OCI-LY3 (cell line): Measurements from ENCODE around the gene CCDC157.

Experiments used
- H2AFZ ChIP-seq: fragments of 200-600, 300-600 bp; shearing (Covaris generic); 2 replicates; pipeline ENCODE4 v1.6.0; 2014; ENCODE audit warnings: antibody characterized with exemption, low read depth, low read length
- H3K27ac ChIP-seq: fragments of 200-600, 300-600 bp; sonication (generic); 2 replicates; pipeline ENCODE4 v1.5.1; 2014; ENCODE audit warnings: mild to moderate bottlenecking, low read length, moderate library complexity, mixed read lengths
- H3K27me3 ChIP-seq: fragments of 200-600, 300-600 bp; sonication (generic); 2 replicates; pipeline ENCODE4 v1.6.1; 2014; ENCODE audit warnings: low read depth, low read length, mixed read lengths
- H3K36me3 ChIP-seq: fragments of 200-600, 300-600 bp; sonication (generic); replicated peaks from 2 replicates; pipeline ENCODE3; 2014; ENCODE audit warnings: low read depth, low read length, mixed read lengths
- H3K4me1 ChIP-seq: fragments of 300-600, 200-600 bp; sonication (generic); 2 replicates; pipeline ENCODE4 v1.6.1; 2014; ENCODE audit warnings: low read length, mixed read lengths
- H3K4me2 ChIP-seq: fragments of 200-600, 300-600 bp; sonication (generic); 2 replicates; pipeline ENCODE4 v1.6.1; 2014; ENCODE audit warnings: low read length, mixed read lengths
- H3K4me3 ChIP-seq: fragments of 300-600, 200-600 bp; sonication (generic); 2 replicates; pipeline ENCODE4 v1.5.1; 2014; ENCODE audit warnings: antibody characterized with exemption, mild to moderate bottlenecking, low read length, moderate library complexity
- H3K79me2 ChIP-seq: fragments of 300-600, 200-600 bp; shearing (Covaris generic); 2 replicates; pipeline ENCODE4 v1.6.1; 2014; ENCODE audit warnings: mild to moderate bottlenecking, low read length, mixed read lengths
- H3K9ac ChIP-seq: fragments of 300-600, 200-600 bp; shearing (Covaris generic); 2 replicates; pipeline ENCODE4 v1.6.0; 2014; ENCODE audit warnings: mild to moderate bottlenecking, low read length, moderate library complexity
- H3K9me3 ChIP-seq: fragments of 200-600, 300-600 bp; shearing (Covaris generic); 2 replicates; pipeline ENCODE4 v1.6.1; 2014; ENCODE audit warnings: low read length, mixed read lengths; ENCODE audit not compliant: insufficient read depth
- H4K20me1 ChIP-seq: fragments of 200-600, 300-600 bp; sonication (generic); 2 replicates; pipeline ENCODE4 v1.6.1; 2016; ENCODE audit warnings: low read length, mixed read lengths; ENCODE audit not compliant: insufficient read depth
- EZH2phosphoT487 ChIP-seq: fragments of 200-600 bp; shearing (Covaris generic); IDR thresholded peaks from 2 replicates; pipeline ENCODE4 v1.6.1; 2018; ENCODE audit warnings: antibody characterized with exemption, mixed run types, low read depth
- TF ChIP-seq, protein P1 (sequence below): fragments of 200-600, 300-600 bp; sonication (generic); IDR thresholded peaks from 2 replicates; pipeline ENCODE4 v1.5.1; 2014; ENCODE audit warnings: antibody characterized with exemption, low read length, low read depth

CCDC157 gene

DNA sequence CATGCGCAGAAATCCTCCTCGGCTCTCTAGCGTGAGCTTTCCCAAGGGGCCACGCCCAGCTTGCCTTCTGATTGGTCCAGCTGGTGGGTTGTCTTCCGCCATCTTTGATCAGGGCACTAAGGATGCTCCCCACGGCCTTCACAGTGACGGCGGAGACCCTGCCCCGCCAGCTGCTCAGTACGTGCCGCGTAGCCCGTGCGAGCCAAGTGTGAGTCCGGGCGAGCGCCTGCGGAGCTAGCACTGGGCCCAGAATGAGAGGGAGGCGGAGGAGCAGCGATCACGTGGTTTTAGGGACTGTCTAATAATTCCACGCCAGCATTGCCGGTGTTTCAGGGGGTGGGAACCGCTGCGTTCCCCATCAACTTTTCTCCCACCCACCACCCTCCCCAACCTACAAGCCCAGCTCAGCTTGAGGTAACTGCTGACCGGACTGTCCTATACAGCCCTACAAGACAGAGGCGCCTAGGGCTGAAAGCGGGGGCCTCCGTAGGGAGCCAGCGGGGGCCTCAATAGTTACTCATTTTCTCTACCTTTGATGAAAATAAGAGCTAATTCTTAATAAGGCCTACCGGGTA is 67.2 kb downstream of the CCDC157 start:
- 0 out of 2 replicates have a peak, but pooled peaks cover 7% of the 10 kb centered on the region for H4K20me1 ChIP-seq
- peak overlapping the region; percentile 94 for H3K9ac ChIP-seq
- TF ChIP-seq, protein P1, sequence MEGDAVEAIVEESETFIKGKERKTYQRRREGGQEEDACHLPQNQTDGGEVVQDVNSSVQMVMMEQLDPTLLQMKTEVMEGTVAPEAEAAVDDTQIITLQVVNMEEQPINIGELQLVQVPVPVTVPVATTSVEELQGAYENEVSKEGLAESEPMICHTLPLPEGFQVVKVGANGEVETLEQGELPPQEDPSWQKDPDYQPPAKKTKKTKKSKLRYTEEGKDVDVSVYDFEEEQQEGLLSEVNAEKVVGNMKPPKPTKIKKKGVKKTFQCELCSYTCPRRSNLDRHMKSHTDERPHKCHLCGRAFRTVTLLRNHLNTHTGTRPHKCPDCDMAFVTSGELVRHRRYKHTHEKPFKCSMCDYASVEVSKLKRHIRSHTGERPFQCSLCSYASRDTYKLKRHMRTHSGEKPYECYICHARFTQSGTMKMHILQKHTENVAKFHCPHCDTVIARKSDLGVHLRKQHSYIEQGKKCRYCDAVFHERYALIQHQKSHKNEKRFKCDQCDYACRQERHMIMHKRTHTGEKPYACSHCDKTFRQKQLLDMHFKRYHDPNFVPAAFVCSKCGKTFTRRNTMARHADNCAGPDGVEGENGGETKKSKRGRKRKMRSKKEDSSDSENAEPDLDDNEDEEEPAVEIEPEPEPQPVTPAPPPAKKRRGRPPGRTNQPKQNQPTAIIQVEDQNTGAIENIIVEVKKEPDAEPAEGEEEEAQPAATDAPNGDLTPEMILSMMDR, result no peak
- no peak for TF ChIP-seq EZH2phosphoT487
- H3K36me3 ChIP-seq, result peaks cover 46% of the 10 kb centered on the region
- H2AFZ ChIP-seq, result peak overlapping the region; percentile 59
- H3K27me3 ChIP-seq, result no peaks in the 10 kb centered on the region
- H3K4me1 ChIP-seq, result peaks cover 25% of the 10 kb centered on the region
- H3K9me3 ChIP-seq, result no peaks in the 10 kb centered on the region
- peak overlapping the region; percentile 87 for H3K4me3 ChIP-seq
- peaks cover 44% of the 10 kb centered on the region for H3K79me2 ChIP-seq
- peak overlapping the region; percentile 97 for H3K4me2 ChIP-seq
- H3K27ac ChIP-seq, result peak overlapping the region; percentile 64

DNA sequence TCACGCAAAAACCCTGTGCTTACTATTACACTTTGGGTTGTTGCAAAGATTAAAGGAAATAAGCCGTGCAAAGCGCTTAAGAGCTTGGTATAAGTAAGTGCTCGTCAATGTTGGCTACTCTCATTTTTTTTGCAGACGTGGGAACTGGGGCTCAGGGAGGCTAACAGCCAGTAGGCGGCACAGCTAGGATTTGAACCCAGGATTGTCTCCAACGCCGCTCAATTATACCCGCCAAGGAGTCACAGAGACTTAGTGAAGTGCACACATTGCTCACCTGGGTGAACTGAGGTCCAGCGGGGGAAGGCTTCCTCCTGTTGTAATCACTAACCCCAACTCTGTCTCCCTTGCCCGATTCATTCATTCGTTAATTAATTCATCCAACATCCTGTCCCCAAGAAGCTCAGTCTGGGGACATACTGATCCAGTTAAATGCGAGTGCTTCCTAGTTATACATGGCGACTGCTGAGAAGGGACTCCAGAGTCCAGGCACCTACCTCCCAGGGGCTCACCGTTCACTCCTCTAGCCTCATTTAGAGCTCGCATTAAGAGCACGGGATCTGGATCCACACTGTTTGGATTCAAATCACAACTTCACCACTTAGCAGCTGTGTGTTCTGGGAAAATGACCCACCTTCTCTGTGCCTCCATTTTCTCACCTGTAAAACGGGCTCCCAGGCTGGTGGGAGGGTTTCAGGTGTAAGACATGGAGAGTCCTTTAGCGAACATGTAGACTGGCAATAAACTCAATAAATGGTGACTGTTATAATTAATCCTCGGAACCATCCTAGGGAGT is 67.9 kb downstream of the CCDC157 start:
- peak overlapping the region; percentile 64 for H3K27ac ChIP-seq
- H3K79me2 ChIP-seq, result peaks cover 44% of the 10 kb centered on the region
- TF ChIP-seq, protein P1, result peak; percentile 25; the same call in 1 of the 2 replicates
- no peak for TF ChIP-seq EZH2phosphoT487
- peak overlapping the region; percentile 87 for H3K4me3 ChIP-seq
- peak overlapping the region; percentile 59 for H2AFZ ChIP-seq
- H3K27me3 ChIP-seq, result no peaks in the 10 kb centered on the region
- peak overlapping the region; percentile 97 for H3K4me2 ChIP-seq
- peak overlapping the region; percentile 87 for H3K9ac ChIP-seq
- H3K36me3 ChIP-seq, result peaks cover 50% of the 10 kb centered on the region
- peaks cover 25% of the 10 kb centered on the region for H3K4me1 ChIP-seq
- no peaks in the 10 kb centered on the region for H3K9me3 ChIP-seq
- H4K20me1 ChIP-seq, result 0 out of 2 replicates have a peak, but pooled peaks cover 7% of the 10 kb centered on the region

DNA sequence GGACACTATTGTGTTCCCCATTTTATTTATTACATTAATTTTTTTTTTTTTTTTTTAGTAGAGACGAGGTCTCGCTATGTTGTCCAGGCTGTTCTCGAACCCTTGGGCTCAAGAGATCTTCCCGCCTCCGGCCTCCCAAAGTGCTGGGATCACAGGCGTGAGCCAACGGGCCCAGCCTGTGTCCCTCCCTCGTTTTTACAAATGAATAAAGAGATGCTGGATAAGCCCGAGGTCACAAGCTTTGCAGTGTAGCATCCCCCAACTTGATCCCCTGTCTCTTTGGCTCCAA is 68.5 kb downstream of the CCDC157 start:
- Histone ChIP-seq H3K4me1 (peaks cover 25% of the 10 kb centered on the region), H3K27me3 (no peaks in the 10 kb centered on the region), H4K20me1 (0 out of 2 replicates have a peak, but pooled peaks cover 7% of the 10 kb centered on the region), H3K4me2 (peak overlapping the region; percentile 97), H3K27ac (peak overlapping the region; percentile 64), H3K9me3 (no peaks in the 10 kb centered on the region), H2AFZ (peak overlapping the region; percentile 69), H3K9ac (peak overlapping the region; percentile 87), H3K36me3 (peaks cover 48% of the 10 kb centered on the region), H3K79me2 (peaks cover 44% of the 10 kb centered on the region), H3K4me3 (peak overlapping the region; percentile 87)
- TF ChIP-seq, protein P1, result no peak
- no peak for TF ChIP-seq EZH2phosphoT487

DNA sequence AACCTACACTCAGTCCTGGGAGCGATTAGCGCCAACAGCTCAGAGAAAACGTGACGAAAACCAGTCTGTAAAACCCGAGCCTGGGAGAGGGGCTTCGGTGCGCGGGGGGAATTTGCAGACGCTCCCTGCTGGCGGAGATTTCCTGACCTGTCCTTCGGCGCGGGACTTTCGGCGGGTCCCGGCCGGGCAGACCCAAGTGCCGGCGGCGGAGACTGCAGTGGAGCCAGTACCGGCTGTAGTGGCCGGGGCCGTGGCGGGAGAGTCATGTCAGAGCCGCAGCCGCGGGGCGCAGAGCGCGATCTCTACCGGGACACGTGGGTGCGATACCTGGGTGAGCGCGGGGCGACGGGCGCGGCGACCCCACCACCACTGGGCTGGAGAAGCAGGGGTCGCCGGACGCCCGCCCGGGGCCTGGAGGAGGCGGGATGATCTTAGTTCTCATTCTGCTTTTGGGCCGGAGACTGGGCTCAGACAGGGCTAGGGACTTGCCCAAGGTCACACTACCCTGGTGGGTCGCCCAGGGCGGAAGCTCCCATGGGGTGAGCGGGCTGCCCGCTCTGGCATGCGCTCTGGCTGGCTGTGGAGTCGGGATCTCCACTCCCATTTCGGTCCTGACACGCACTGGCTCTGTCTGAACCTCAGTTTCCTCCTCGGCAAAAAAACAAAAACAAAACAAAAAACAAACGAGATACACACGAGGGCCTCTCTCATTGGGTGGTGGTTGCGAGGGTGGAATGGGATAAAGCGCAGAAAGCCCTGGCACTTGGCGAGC is 69.0 kb downstream of the CCDC157 start, which contains the start of gene MTFP1:
Gene MTFP1 (plus strand): TSS at position 153 of the 772 bp plus-strand sequence. CDS start 112 bp downstream, at position 265.
- no peak for TF ChIP-seq EZH2phosphoT487
- TF ChIP-seq, protein P1, result 0 out of 2 replicates have a peak, but pooled peaks have one; percentile 5
- Histone ChIP-seq H3K79me2 (peaks cover 44% of the 10 kb centered on the region), H3K9me3 (no peaks in the 10 kb centered on the region), H4K20me1 (0 out of 2 replicates have a peak, but pooled peaks cover 7% of the 10 kb centered on the region), H3K4me2 (peak within 1 kb of the TSS; percentile 97), H2AFZ (peak within 1 kb of the TSS; percentile 69), H3K9ac (peak within 1 kb of the TSS; percentile 87), H3K4me1 (peaks cover 25% of the 10 kb centered on the region), H3K27ac (peak within 1 kb of the TSS; percentile 64), H3K36me3 (peaks cover 43% of the 10 kb centered on the region), H3K27me3 (no peaks in the 10 kb centered on the region), H3K4me3 (peak within 1 kb of the TSS; percentile 87)
